HEK293 (cell line): ENCODE results near the gene ZFAND3.

Source experiments
- CTCF ChIA-PET: fragments of 350-600 bp; formaldehyde crosslinking; extraction: SDS; loops from one replicate; lab custom pipeline; 2021; ENCODE audit warnings: antibody characterized with exemption; lab: Yijun Ruan, JAX
- POLR2A ChIA-PET: fragments of 300-600 bp; formaldehyde crosslinking; extraction: SDS; loops from one replicate; lab custom pipeline; 2020; ENCODE audit warnings: antibody characterized with exemption, inconsistent platforms; lab: Yijun Ruan, JAX
- H3K27ac ChIP-seq: fragments of 200-500 bp; sonication (Bioruptor generic); 2 replicates; pipeline ENCODE4 v1.5.1; 2014; ENCODE audit warnings: low read depth, low read length, control low read depth, inconsistent platforms; ENCODE audit errors: extremely low read depth
- H3K36me3 ChIP-seq, 2 experiments: fragments of 200-500 bp in 1 of 2; sonication (Bioruptor generic) in 1 of 2; 1 replicate in 1 of 2; 2 replicates in 1 of 2; pipeline ENCODE4 v1.5.1; 2014 to 2017; ENCODE audit warnings: inconsistent platforms in 2 of 2, low read length in 2 of 2; ENCODE audit not compliant: control insufficient read depth in 2 of 2, insufficient read depth in 1 of 2
- H3K4me1 ChIP-seq: fragments of 200-500 bp; sonication (Bioruptor generic); 2 replicates; pipeline ENCODE4 v1.5.1; 2014; ENCODE audit warnings: mild to moderate bottlenecking, low read length, inconsistent platforms; ENCODE audit not compliant: control insufficient read depth, insufficient read depth
- H3K4me3 ChIP-seq: 2 replicates; pipeline ENCODE4 v1.5.1; 2011; ENCODE audit warnings: low read depth, mild to moderate bottlenecking, control low read depth, low read length, moderate library complexity
- H3K9me3 ChIP-seq: fragments of 200-500 bp; sonication (Bioruptor generic); 2 replicates; pipeline ENCODE4 v1.5.1; 2014; ENCODE audit warnings: low read depth, low read length, inconsistent platforms; ENCODE audit not compliant: control insufficient read depth, insufficient read depth
- GFI1B ChIP-seq: fragments of 450-650 bp; formaldehyde crosslinking; IDR thresholded peaks from 2 replicates; pipeline ENCODE4 v1.5.1; 2016; ENCODE audit warnings: missing biosample characterization, missing genetic modification characterization
- GLI2 ChIP-seq: fragments of 450-650 bp; formaldehyde crosslinking; IDR thresholded peaks from 2 replicates; pipeline ENCODE4; 2017; ENCODE audit warnings: missing biosample characterization, missing genetic modification characterization, low read depth, borderline replicate concordance
- KLF16 ChIP-seq: fragments of 450-650 bp; formaldehyde crosslinking; IDR thresholded peaks from 2 replicates; pipeline ENCODE4 v1.5.1; 2017; ENCODE audit warnings: missing biosample characterization, missing genetic modification characterization
- MYNN ChIP-seq: fragments of 450-650 bp; formaldehyde crosslinking; IDR thresholded peaks from 2 replicates; pipeline ENCODE4 v1.5.1; 2016; ENCODE audit warnings: missing biosample characterization, missing genetic modification characterization, borderline replicate concordance
- SETDB1 ChIP-seq: IDR thresholded peaks from one replicate; pipeline ENCODE4 v1.6.1; 2017; ENCODE audit warnings: mild to moderate bottlenecking, low read length, moderate library complexity, mixed read lengths; ENCODE audit not compliant: insufficient read length
- ZBTB21 ChIP-seq: fragments of 450-650 bp; formaldehyde crosslinking; IDR thresholded peaks from 2 replicates; pipeline ENCODE4 v1.5.1; 2017; ENCODE audit warnings: missing biosample characterization, missing genetic modification characterization
- ZFP3 ChIP-seq: fragments of 450-650 bp; formaldehyde crosslinking; IDR thresholded peaks from 2 replicates; pipeline ENCODE4 v1.5.1; 2016; ENCODE audit warnings: low read depth, missing biosample characterization, missing genetic modification characterization
- ZNF121 ChIP-seq: fragments of 450-650 bp; formaldehyde crosslinking; IDR thresholded peaks from 2 replicates; pipeline ENCODE4 v1.5.1; 2016; ENCODE audit warnings: missing biosample characterization, missing genetic modification characterization
- ZNF391 ChIP-seq: fragments of 450-650 bp; formaldehyde crosslinking; IDR thresholded peaks from 2 replicates; pipeline ENCODE4 v1.5.1; 2016; ENCODE audit warnings: low read depth, missing biosample characterization, missing genetic modification characterization, borderline replicate concordance
- ZNF621 ChIP-seq: fragments of 450-650 bp; formaldehyde crosslinking; IDR thresholded peaks from 2 replicates; pipeline ENCODE4 v1.5.1; 2017; ENCODE audit warnings: missing biosample characterization, missing genetic modification characterization
- TF ChIP-seq, protein P1 (sequence below): fragments of 450-650 bp; formaldehyde crosslinking; conservative IDR thresholded peaks from 2 replicates; pipeline ENCODE4 v1.5.1; 2016; ENCODE audit warnings: low read depth, missing biosample characterization, missing genetic modification characterization
- TF ChIP-seq, protein P2 (sequence below): fragments of 450-650 bp; formaldehyde crosslinking; IDR thresholded peaks from 2 replicates; pipeline ENCODE4 v1.5.1; 2016; ENCODE audit warnings: missing biosample characterization, missing genetic modification characterization, borderline replicate concordance
- TF ChIP-seq, protein P3 (sequence below): fragments of 450-650 bp; formaldehyde crosslinking; IDR thresholded peaks from 2 replicates; pipeline ENCODE4 v1.5.1; 2016; ENCODE audit warnings: missing biosample characterization, missing genetic modification characterization

ZFAND3 gene

DNA sequence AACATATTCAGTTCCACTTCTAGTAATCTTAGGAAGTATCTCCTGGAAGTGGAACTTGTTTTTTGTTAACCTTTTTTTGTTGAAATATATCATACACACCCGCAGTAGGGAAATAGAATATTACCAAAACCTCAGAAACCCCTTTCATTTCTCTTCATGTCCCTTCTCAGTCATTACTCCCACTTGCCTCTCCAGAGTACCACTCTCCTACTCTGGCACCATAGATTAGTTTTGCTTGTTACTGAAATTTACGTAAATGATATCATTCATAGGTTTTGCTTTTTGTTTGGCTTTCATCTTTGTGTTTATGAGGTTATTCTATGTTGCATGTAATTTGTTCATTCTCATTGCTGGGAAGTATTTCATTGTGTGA lies 52.8 kb downstream of the ZFAND3 start:
- CTCF ChIA-PET = interaction anchor here (1.1 kb wide), 1 partner anchor 14 kb away, joined by 4 read pairs; no protein-coding TSS in a partner anchor
- Histone ChIP-seq H3K4me3 (no peak overlapping the region), H3K27ac (no peak overlapping the region), H3K9me3 (no peaks in the 10 kb centered on the region), H3K4me1 (peaks cover 27% of the 10 kb centered on the region), H3K36me3 (no peaks in the 10 kb centered on the region)
- POLR2A ChIA-PET = no interaction called here
- TF ChIP-seq SETDB1 = no peak
- no peak for TF ChIP-seq ZNF391 (tag by site-specific recombination)

DNA sequence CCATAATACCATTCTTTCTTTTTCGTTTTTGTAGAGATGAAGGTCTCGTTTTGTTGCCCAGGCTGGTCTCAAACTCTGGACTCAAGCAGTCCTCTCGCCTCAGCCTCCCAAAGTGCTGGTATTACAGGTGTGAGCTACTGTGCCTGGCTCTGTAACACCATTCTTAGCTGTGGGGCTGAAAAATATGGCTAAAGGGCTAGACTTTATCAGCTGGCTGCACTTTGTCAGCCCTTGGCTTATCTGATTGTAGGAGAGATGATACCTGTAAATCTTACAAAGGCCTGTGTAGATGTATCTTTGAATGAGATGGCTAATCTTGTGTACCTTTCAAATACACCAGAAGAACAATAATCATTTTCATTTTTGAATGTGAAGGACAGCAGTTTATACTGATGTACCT lies 55.2 kb downstream of the ZFAND3 start:
- Histone ChIP-seq H3K9me3 (no peaks in the 10 kb centered on the region), H3K27ac (no peak overlapping the region), H3K4me1 (peaks cover 33% of the 10 kb centered on the region), H3K36me3 (no peaks in the 10 kb centered on the region), H3K4me3 (no peak overlapping the region)
- CTCF ChIA-PET = no interaction called here
- TF ChIP-seq, protein P1, sequence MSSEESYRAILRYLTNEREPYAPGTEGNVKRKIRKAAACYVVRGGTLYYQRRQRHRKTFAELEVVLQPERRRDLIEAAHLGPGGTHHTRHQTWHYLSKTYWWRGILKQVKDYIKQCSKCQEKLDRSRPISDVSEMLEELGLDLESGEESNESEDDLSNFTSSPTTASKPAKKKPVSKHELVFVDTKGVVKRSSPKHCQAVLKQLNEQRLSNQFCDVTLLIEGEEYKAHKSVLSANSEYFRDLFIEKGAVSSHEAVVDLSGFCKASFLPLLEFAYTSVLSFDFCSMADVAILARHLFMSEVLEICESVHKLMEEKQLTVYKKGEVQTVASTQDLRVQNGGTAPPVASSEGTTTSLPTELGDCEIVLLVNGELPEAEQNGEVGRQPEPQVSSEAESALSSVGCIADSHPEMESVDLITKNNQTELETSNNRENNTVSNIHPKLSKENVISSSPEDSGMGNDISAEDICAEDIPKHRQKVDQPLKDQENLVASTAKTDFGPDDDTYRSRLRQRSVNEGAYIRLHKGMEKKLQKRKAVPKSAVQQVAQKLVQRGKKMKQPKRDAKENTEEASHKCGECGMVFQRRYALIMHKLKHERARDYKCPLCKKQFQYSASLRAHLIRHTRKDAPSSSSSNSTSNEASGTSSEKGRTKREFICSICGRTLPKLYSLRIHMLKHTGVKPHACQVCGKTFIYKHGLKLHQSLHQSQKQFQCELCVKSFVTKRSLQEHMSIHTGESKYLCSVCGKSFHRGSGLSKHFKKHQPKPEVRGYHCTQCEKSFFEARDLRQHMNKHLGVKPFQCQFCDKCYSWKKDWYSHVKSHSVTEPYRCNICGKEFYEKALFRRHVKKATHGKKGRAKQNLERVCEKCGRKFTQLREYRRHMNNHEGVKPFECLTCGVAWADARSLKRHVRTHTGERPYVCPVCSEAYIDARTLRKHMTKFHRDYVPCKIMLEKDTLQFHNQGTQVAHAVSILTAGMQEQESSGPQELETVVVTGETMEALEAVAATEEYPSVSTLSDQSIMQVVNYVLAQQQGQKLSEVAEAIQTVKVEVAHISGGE = no peak
- no peak for TF ChIP-seq ZNF621
- TF ChIP-seq, protein P2, sequence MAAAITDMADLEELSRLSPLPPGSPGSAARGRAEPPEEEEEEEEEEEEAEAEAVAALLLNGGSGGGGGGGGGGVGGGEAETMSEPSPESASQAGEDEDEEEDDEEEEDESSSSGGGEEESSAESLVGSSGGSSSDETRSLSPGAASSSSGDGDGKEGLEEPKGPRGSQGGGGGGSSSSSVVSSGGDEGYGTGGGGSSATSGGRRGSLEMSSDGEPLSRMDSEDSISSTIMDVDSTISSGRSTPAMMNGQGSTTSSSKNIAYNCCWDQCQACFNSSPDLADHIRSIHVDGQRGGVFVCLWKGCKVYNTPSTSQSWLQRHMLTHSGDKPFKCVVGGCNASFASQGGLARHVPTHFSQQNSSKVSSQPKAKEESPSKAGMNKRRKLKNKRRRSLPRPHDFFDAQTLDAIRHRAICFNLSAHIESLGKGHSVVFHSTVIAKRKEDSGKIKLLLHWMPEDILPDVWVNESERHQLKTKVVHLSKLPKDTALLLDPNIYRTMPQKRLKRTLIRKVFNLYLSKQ (tag by site-specific recombination) = no peak
- TF ChIP-seq KLF16 (tag by site-specific recombination) = no peak
- TF ChIP-seq ZFP3 (tag by site-specific recombination) = no peak
- TF ChIP-seq, protein P3, sequence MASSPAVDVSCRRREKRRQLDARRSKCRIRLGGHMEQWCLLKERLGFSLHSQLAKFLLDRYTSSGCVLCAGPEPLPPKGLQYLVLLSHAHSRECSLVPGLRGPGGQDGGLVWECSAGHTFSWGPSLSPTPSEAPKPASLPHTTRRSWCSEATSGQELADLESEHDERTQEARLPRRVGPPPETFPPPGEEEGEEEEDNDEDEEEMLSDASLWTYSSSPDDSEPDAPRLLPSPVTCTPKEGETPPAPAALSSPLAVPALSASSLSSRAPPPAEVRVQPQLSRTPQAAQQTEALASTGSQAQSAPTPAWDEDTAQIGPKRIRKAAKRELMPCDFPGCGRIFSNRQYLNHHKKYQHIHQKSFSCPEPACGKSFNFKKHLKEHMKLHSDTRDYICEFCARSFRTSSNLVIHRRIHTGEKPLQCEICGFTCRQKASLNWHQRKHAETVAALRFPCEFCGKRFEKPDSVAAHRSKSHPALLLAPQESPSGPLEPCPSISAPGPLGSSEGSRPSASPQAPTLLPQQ (tag by site-specific recombination) = no peak
- TF ChIP-seq GLI2 (tag by site-specific recombination) = no peak
- TF ChIP-seq MYNN = no peak
- no peak for TF ChIP-seq ZBTB21 (tag by site-specific recombination)
- POLR2A ChIA-PET = no interaction called here

DNA sequence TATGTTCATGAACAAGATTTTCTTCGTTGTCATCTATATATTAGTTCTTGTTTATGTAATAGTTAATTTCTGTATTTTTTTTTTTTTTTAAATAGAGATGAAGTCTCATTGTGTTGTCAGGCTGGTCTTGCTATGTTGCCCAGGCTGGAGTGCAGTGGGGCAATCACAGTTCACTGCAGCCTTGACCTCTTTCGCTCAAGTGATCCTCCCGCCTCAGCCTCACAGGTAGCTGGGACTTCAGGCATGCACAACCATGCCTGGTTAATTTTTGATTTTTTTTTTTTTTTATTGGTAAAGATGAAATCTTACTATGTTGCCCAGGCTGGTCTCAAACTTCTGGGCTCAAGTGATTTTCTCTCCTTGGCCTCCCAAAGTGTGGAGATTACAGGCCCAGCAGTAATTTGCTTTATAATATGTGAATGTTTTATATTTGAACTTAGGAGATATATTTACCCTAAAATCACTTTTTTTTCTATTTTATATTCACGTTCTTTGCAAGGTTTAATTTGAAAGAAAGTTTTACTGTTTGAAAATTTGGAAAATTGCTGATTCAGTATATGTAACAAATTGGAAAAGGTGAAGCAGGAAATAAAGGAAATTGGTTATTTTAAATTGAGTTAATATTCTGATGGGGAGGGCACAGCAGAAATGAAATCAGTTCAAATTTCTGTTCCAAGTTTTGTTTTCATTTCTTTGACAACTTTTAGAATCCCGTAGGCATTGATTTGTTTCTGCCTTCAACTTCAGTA lies 56.2 kb downstream of the ZFAND3 start:
- no peaks in the 10 kb centered on the region for H3K9me3 ChIP-seq
- peaks cover 42% of the 10 kb centered on the region for H3K4me1 ChIP-seq
- ChIA-PET CTCF (interaction anchor here (0.6 to 1.1 kb wide), 4 partner anchors 9 to 714 kb away, joined by 3 read pairs; no protein-coding TSS in a partner anchor), POLR2A (no interaction called here)
- H3K4me3 ChIP-seq = no peak overlapping the region
- no peaks in the 10 kb centered on the region for H3K36me3 ChIP-seq
- H3K27ac ChIP-seq = no peak overlapping the region
- no peak for TF ChIP-seq GFI1B
- peak; percentile 54; the same call in 1 of the 2 replicates for TF ChIP-seq ZNF121 (tag by site-specific recombination)
